Stimulated activated memory B cell treated with anti-CD40 and anti-IgM and Interleukin-4, amounts not matched to agents 10 μg/mL and 1 μg/mL and 100 μg/mL, for 72 hours (primary cell): ENCODE measurements around the gene IBA57.

Experiments used
- ATAC-seq: fragments of 150-1000 bp; cut with Tn5 transposase; 2 replicates; pipeline ENCODE4 v1.10.0; 2021
- H3K27ac Mint-ChIP-seq: one replicate; pipeline ENCODE4 v1.8.0; 2022; ENCODE audit warnings: mild to moderate bottlenecking, mixed read lengths
- H3K27me3 Mint-ChIP-seq: one replicate; pipeline ENCODE4 v1.8.0; 2022; ENCODE audit warnings: mixed read lengths
- H3K36me3 Mint-ChIP-seq: one replicate; pipeline ENCODE4 v1.8.0; 2022; ENCODE audit warnings: mixed read lengths
- H3K4me1 Mint-ChIP-seq: one replicate; pipeline ENCODE4 v1.8.0; 2022; ENCODE audit warnings: mixed read lengths
- H3K4me3 Mint-ChIP-seq: one replicate; pipeline ENCODE4 v1.8.0; 2022; ENCODE audit warnings: mild to moderate bottlenecking, moderate library complexity, mixed read lengths
- H3K9me3 Mint-ChIP-seq: one replicate; pipeline ENCODE4 v1.8.0; 2022; ENCODE audit warnings: mixed read lengths

The IBA57 gene

DNA sequence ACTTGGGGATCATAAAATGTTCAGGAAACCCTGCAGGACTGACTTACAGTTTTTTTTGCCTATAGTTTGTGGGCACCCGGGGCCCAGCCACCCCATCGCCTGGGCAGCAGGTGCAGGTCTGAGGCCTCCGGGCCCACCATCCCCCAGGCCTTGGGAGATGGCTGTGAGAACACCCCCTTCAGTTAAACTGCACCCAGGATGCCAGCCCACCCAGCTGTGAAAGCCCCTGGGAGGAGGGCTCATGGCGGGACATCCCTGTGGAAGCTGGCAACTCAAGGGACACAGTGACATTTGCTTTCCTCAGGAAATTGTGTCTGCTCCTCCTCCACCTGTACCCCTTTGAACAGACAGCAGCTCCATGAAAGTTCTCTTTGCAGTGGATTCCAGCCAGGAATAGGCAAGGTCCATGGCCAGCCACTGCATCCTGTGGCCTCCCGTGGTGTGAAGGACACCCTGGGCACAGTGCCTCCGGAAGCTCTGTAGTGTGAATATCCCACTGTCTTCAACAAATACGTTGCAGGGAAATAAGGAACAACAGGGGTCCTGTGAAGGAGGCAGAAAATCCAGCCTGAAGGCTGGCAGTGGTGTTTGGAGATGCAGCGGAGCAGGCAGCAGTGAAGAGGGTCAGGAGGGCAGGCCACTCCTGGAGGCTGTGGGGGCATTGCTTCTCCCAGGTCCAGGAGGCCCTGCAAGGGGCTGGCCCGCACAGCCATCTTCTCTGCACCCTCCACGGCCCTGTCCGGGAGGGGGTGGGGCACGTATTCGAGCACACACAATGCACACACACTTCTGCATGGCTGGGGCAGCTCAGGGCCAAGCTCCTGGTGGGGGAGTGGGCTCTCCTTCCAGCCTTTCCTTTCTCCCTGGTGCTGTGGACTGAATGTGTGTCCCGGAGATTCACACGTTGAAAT is 40.2 kb downstream of the IBA57 start:
- H3K27ac Mint-ChIP-seq: no peak overlapping the region
- peaks cover 16% of the 10 kb centered on the region for H3K27me3 Mint-ChIP-seq
- no peaks in the 10 kb centered on the region for H3K9me3 Mint-ChIP-seq
- peaks cover 11% of the 10 kb centered on the region for H3K36me3 Mint-ChIP-seq
- no peak overlapping the region for H3K4me3 Mint-ChIP-seq
- peaks cover under 1% of the 10 kb centered on the region for H3K4me1 Mint-ChIP-seq
- ATAC-seq: no peak

DNA sequence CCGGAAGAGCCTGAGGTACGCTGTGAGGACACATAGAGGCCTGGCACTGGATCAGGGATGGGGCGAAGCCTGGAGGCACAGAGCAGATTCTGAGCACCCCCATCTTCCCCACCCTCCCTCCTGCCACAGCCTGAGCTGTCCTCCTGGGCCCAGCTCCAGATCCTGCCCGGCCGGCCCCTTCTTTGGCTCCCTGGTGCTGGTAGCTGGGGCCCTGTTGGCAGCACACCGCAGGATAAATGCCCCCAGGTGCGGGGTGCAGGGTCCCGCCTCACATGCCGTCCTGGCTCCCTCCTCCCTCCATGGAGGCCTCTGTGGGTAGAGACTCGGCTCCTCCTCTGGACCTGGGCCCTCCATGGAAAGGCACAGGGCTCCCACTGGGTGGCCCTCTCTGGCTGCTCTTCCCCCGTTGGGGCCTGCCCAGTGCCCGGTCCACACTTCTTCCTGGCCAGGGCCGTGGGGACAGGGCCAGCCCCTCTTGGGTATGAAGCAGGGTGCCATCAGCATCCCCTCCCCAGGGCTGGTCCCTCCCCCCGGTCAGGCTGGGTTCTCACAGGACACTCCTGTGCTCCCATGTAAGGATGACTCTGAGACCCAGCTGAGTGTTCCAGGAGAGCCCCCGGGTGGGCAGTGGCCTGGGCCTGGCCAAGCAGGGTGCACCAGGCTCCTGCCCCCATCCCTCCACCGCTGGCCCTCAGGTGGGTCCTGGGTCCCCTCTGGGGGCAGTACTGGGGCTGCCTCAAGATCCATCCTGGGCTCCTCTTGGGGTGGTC is 41.2 kb downstream of the IBA57 start:
- Mint-ChIP-seq H3K36me3 (peaks cover under 1% of the 10 kb centered on the region), H3K27me3 (peaks cover 16% of the 10 kb centered on the region), H3K4me3 (no peak overlapping the region), H3K4me1 (peaks cover 6% of the 10 kb centered on the region), H3K27ac (no peak overlapping the region), H3K9me3 (no peaks in the 10 kb centered on the region)
- ATAC-seq: peak; percentile 18

DNA sequence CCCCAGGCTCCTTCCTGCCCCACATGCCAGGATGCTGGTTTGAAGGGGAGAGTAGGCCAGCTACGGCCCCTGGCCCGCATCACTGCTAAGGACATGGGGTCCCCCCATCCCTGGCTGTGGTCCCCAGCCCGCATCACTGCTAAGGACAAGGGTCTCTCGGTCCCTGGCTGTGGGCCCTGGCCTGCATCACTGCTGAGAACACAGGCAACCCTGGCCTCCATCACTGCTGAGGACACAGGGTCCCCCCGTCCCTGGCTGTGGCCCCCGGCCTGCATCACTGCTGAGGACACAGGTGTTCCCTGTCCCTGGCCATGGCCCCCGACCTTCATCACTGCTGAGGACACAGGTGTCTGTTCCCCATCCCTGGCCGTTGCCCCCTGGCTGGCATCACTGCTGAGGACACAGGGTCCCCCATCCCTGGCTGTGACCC is 41.8 kb downstream of the IBA57 start:
- no peak for ATAC-seq
- peaks cover 16% of the 10 kb centered on the region for H3K27me3 Mint-ChIP-seq
- no peak overlapping the region for H3K27ac Mint-ChIP-seq
- no peak overlapping the region for H3K4me3 Mint-ChIP-seq
- peaks cover 6% of the 10 kb centered on the region for H3K4me1 Mint-ChIP-seq
- H3K9me3 Mint-ChIP-seq: no peaks in the 10 kb centered on the region
- no peaks in the 10 kb centered on the region for H3K36me3 Mint-ChIP-seq

DNA sequence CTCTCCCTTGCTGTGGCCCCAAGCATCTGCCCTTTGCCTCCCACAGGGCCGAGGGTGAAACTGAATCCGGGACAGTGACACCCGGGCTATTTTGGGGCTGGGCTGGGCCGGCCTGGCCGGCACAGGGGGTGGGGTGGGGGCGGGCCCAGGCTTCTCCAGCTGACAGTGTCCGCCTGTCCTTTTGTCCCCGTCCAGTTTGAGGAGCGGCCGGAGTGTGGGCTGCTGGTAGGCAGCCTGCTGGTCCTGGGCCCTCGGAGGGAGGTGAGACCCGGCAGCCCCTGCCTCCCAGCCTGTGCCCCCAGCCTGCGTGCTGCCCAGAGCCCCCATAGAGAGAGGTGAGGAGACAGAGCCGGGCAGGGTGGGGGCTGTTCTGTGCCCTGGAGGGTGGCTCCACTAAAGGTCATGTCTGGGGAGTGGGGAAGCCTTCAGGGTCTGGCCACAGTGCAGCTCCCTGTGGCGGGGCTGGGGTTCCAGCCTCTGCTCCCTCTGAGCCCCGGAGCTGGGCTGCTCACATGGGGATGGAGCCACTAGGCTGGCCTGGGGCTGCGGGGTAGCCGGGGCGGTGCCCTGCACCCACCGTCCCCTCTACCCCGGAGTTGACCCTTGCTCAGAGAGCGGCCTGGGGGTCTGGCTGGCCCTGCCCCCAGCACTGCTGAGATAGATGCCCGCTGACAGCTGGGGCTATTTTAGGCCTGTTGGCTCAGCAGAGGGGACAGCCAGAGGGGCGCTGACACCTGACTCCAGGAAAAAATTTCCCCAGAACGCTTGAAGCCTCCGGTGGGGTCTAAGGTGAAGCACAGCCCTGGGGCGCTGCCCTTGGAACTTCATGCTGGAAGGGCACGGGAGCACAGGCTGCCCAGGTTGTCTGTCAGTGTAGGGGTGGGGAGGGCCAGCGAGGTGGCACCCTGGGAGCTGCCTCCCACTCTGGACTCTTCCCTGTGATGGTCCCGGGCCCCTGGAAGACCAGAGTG is 42.5 kb downstream of the IBA57 start, which contains the start of gene OBSCN:
OBSCN (plus strand) TSS at position 194 of the 971 bp plus-strand sequence. CDS start 3,740 bp downstream, outside the sequence.
- Mint-ChIP-seq H3K4me1 (peaks cover 7% of the 10 kb centered on the region), H3K36me3 (no peaks in the 10 kb centered on the region), H3K27ac (no peak within 1 kb of the TSS), H3K27me3 (peaks cover 16% of the 10 kb centered on the region), H3K4me3 (no peak within 1 kb of the TSS), H3K9me3 (no peaks in the 10 kb centered on the region)
- ATAC-seq: no peak

DNA sequence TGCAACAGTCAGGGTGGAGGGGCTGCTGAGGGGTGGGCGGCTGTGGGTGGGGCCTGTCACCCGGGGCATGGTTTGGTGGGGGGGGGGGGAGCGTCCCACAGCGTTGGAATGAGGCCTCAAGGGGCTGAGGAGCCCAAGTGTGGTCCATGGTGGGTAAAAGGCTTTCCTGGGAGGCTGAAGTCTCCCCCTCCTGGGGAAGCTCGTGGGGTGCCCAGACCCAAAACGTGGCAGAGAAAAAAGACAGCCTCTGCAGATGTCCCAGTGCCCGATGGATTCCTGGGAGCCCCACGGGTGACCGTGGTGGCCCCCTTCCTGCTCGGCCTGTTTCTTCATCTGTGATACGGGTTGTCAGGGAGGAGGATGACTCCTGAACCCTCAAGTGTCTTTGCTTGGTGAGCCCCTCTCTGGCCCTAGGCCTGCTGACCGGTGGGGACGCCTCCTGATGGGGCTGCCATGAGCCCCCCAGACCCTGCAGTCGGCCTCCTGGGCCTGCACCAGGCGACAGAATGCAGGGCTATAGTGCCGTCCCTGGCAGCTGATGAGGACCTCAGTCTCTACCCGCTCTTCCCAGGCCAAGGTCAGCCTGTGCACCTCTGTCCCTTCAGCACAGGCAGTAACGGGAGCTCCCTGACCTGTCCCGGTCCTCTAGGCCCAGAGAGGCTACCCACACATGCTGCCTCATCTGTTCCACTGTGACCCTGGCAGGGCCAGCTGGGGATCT is 43.4 kb downstream of the IBA57 start:
- Mint-ChIP-seq H3K4me3 (no peak overlapping the region), H3K9me3 (no peaks in the 10 kb centered on the region), H3K36me3 (no peaks in the 10 kb centered on the region), H3K27me3 (peaks cover 16% of the 10 kb centered on the region), H3K4me1 (peaks cover 12% of the 10 kb centered on the region), H3K27ac (no peak overlapping the region)
- no peak for ATAC-seq

DNA sequence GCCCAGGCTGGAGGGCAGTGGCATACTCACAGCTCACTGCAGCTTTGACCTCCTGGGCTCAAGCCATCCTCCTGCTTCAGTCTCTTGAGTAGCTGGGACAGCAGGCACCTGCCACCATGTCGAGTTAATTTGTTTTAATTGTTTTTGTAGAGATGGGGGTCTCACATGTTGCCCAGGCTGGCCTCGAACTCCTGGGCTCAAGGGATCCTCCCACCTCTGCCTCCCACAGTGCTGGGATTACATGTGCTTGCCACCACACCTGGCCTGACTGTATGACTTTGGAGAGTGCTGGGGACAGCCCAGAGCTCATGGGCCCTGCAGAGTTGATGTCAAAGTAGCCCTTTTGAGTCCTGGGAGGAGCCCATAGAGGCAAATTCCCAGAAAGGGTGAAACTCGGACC is 44.1 kb downstream of the IBA57 start:
- no peaks in the 10 kb centered on the region for H3K36me3 Mint-ChIP-seq
- H3K27ac Mint-ChIP-seq: no peak overlapping the region
- H3K27me3 Mint-ChIP-seq: peaks cover 16% of the 10 kb centered on the region
- H3K4me3 Mint-ChIP-seq: no peak overlapping the region
- no peak for ATAC-seq
- H3K4me1 Mint-ChIP-seq: peaks cover 12% of the 10 kb centered on the region
- no peaks in the 10 kb centered on the region for H3K9me3 Mint-ChIP-seq

DNA sequence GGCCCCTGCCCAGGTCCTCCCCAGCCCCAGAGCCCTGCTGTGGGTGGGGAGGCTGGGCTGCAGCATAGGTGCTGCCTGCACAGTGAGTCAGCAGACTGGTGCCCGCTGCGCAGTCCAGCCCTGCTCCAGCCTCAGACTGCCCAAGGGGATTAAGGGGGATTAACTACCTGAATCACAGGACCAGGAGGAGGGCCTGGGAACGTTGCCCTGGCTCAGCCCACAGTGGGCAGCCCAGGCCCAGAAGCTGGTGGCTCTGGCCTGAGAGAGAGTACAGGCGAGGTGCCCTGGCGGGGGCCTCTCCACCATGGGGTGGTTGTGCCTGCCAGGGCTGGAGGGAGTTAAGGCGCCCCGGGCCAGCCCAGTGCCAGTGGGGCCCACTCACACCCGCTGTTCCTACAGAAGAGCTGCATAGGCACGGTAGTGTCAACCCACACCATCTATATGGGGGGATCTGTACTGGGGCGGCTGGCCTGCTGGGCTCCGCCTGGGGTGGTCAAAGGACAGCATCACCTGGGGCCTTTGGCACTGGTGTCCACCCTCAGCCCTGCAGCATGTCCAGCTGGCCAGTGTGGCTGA is 44.6 kb downstream of the IBA57 start:
- no peak overlapping the region for H3K27ac Mint-ChIP-seq
- ATAC-seq: no peak
- H3K9me3 Mint-ChIP-seq: no peaks in the 10 kb centered on the region
- peaks cover 12% of the 10 kb centered on the region for H3K4me1 Mint-ChIP-seq
- H3K4me3 Mint-ChIP-seq: no peak overlapping the region
- no peaks in the 10 kb centered on the region for H3K36me3 Mint-ChIP-seq
- peaks cover 16% of the 10 kb centered on the region for H3K27me3 Mint-ChIP-seq

DNA sequence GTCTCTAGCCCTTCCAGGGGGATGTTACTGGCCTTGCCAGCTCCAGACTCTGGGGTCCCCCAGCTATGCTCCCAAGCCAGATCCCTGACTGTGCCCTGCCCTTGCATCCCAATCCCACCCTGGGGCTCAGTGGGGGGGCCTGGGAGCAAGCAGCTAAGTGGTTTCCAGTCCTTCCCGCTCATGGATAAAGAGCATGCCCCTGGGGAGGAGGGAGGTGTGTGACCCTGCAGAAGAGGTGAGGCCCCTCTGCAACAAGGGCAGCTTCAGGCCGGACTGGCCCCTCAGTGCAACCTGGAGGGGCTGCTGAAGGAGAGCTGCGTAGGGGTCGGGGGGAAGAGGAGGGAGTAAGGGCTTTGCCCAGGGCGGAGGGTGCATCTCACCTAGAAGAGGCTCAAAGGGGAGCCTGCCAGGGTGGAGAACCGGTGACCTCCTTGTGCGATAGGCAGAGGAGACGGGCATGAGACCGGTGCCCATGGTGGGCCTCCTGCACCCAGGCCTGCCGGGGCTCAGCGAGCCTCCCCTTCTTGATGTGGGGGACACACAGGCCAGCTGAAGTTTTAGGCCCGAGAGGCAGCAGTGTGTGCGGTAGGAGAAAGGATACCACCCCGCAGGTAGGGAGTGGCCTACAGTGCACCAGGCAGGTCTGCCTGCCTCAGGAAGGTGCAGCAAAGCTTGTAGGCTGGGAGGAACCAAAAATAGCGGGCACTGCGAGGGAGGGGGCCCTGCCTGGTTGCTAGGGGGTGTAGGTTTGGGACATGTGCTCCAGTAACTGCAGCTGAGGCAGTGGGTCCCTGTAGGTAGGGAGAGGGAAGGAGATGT is 45.3 kb downstream of the IBA57 start:
- no peak for ATAC-seq
- peaks cover 16% of the 10 kb centered on the region for H3K27me3 Mint-ChIP-seq
- no peaks in the 10 kb centered on the region for H3K9me3 Mint-ChIP-seq
- no peaks in the 10 kb centered on the region for H3K36me3 Mint-ChIP-seq
- peaks cover 12% of the 10 kb centered on the region for H3K4me1 Mint-ChIP-seq
- no peak overlapping the region for H3K4me3 Mint-ChIP-seq
- no peak overlapping the region for H3K27ac Mint-ChIP-seq

DNA sequence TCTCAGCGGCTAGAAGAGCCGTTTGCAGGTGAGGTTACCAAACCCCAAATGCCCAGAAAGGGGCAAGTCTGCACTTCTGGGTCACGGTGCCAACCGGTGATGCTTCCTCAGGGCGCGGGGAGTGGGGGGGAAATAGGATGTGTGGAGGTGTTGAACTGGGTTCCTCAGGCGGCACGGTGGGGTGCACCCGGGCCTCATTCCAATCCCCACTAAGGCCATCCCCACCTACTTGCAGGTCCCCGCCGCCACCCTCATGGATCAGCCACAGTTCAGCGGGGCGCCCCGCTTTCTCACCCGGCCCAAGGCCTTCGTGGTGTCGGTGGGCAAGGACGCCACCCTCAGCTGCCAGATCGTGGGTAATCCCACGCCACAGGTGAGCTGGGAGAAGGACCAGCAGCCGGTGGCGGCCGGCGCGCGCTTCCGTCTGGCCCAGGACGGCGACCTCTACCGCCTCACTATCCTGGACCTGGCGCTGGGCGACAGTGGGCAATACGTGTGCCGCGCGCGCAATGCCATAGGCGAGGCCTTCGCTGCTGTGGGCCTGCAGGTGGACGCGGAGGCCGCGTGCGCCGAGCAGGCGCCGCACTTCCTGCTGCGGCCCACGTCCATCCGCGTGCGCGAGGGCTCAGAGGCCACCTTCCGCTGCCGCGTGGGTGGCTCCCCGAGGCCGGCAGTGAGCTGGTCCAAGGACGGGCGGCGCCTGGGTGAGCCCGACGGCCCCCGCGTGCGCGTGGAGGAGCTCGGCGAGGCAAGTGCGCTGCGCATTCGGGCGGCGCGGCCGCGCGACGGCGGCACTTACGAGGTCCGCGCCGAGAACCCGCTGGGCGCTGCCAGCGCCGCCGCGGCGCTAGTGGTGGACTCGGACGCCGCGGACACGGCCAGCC is 46.2 kb downstream of the IBA57 start:
- no peak overlapping the region for H3K27ac Mint-ChIP-seq
- peaks cover 16% of the 10 kb centered on the region for H3K27me3 Mint-ChIP-seq
- H3K36me3 Mint-ChIP-seq: no peaks in the 10 kb centered on the region
- no peaks in the 10 kb centered on the region for H3K9me3 Mint-ChIP-seq
- peaks cover 12% of the 10 kb centered on the region for H3K4me1 Mint-ChIP-seq
- H3K4me3 Mint-ChIP-seq: no peak overlapping the region
- no peak for ATAC-seq

DNA sequence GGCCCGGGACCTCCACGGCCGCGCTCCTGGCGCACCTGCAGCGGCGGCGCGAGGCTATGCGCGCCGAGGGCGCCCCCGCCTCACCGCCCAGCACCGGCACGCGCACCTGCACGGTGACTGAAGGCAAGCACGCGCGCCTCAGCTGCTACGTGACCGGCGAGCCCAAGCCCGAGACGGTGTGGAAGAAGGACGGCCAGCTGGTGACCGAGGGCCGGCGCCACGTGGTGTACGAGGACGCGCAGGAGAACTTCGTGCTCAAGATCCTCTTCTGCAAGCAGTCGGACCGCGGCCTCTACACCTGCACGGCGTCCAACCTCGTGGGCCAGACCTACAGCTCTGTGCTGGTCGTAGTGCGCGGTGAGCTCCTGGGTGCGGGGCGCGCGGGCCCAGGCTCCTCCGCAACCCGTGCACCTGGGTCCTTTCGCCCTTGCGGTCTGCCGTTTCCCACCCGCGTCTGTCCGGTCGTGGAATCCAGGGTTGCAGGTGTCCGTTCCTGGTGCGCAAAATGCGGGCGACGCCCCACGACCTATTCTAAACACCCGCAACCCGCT is 46.9 kb downstream of the IBA57 start:
- Mint-ChIP-seq H3K27me3 (peaks cover 16% of the 10 kb centered on the region), H3K4me1 (peaks cover 12% of the 10 kb centered on the region), H3K4me3 (peak overlapping the region; percentile 90), H3K9me3 (no peaks in the 10 kb centered on the region), H3K36me3 (no peaks in the 10 kb centered on the region), H3K27ac (peak overlapping the region; percentile 68)
- no peak for ATAC-seq

DNA sequence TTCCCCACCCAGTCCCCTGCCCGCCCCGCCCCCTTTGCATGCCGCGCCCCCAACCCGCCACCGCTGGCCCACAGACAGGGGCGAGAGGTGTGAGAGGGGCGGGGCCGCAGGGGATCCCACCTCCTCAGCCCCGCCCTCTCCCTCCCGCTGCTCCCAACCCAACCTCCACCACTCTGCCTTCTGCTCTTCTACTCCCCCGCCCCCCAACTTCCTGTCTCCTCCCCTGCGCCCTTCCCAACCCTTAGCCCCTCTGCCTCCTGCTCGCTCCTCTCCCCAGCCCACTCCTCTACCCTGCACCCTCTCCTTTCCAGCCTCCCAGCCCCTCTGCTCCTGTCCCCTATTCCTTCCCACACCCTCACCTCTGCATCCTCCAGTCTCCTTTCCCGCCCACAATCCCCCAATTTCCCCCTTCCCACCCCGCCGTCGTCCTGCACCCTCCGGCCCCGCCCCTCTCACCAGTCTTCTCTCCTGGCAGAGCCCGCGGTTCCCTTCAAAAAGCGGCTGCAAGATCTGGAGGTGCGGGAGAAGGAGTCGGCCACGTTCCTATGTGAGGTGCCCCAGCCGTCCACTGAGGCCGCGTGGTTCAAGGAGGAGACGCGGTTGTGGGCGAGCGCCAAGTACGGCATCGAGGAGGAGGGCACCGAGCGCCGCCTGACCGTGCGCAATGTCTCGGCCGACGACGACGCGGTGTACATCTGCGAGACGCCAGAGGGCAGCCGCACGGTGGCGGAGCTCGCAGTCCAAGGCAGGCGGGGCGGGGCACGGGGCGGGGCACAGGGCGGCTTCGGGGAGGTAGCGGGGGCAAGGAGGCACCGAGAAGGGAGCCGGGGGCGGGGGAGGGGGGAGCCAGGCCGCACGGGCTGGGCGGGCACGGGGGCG is 47.6 kb downstream of the IBA57 start:
- Mint-ChIP-seq H3K36me3 (no peaks in the 10 kb centered on the region), H3K27me3 (peaks cover 16% of the 10 kb centered on the region), H3K4me3 (peak overlapping the region; percentile 90), H3K27ac (peak overlapping the region; percentile 68), H3K4me1 (peaks cover 12% of the 10 kb centered on the region), H3K9me3 (no peaks in the 10 kb centered on the region)
- ATAC-seq: peak; percentile 92
